H9 (cell line): ENCODE data around the gene GPC6. TPM values are rescaled to one million over a fixed set of nuclear protein-coding genes. Genes with fewer than 3 reads are reported as not detected.

Experiments used
- DNase-seq: peaks from one replicate; pipeline ENCODE4 v3.0.0-alpha.2; 2017
- H2AFZ ChIP-seq: one replicate; pipeline ENCODE4 v1.6.1; 2013; ENCODE audit warnings: mild to moderate bottlenecking, low read length, control low read depth, moderate library complexity
- H2AK5ac ChIP-seq: 2 replicates; pipeline ENCODE4 v1.6.1; 2013; ENCODE audit warnings: low read length, control low read depth, mixed read lengths; ENCODE audit not compliant: insufficient read length
- H2BK120ac ChIP-seq: one replicate; pipeline ENCODE4 v1.6.1; 2013; ENCODE audit warnings: low read depth, mild to moderate bottlenecking, low read length, control low read depth, inconsistent platforms; ENCODE audit not compliant: poor library complexity, severe bottlenecking
- H2BK12ac ChIP-seq: 2 replicates; pipeline ENCODE4 v1.6.1; 2013; ENCODE audit warnings: low read length, control low read depth, mixed read lengths, low read depth; ENCODE audit not compliant: insufficient read length
- H2BK15ac ChIP-seq: 2 replicates; pipeline ENCODE4 v1.6.1; 2013; ENCODE audit warnings: low read depth, low read length, control low read depth
- H2BK20ac ChIP-seq: one replicate; pipeline ENCODE4 v1.6.1; 2013; ENCODE audit warnings: low read depth, mild to moderate bottlenecking, low read length, control low read depth, inconsistent platforms; ENCODE audit not compliant: poor library complexity, severe bottlenecking
- H2BK5ac ChIP-seq: 2 replicates; pipeline ENCODE4 v1.6.1; 2013; ENCODE audit warnings: low read length, control low read depth, mixed read lengths; ENCODE audit not compliant: insufficient read length
- H3K14ac ChIP-seq: 2 replicates; pipeline ENCODE4 v1.6.1; 2013; ENCODE audit warnings: low read length, control low read depth; ENCODE audit not compliant: insufficient read depth
- H3K18ac ChIP-seq: 2 replicates; pipeline ENCODE4 v1.6.1; 2013; ENCODE audit warnings: low read depth, mild to moderate bottlenecking, mixed read lengths, low read length, control low read depth; ENCODE audit not compliant: insufficient read length
- H3K23ac ChIP-seq: 2 replicates; pipeline ENCODE4 v1.6.1; 2013; ENCODE audit warnings: low read length, control low read depth, mixed read lengths, low read depth; ENCODE audit not compliant: insufficient read length
- H3K23me2 ChIP-seq: 2 replicates; pipeline ENCODE4 v1.6.1; 2013; ENCODE audit warnings: low read depth, mild to moderate bottlenecking, mixed read lengths, low read length, control low read depth; ENCODE audit not compliant: insufficient read length, poor library complexity, severe bottlenecking
- H3K27ac ChIP-seq: 2 replicates; pipeline ENCODE4 v1.5.1; 2013; ENCODE audit warnings: low read length, control low read depth, mixed read lengths, low read depth; ENCODE audit not compliant: insufficient read length
- H3K27me3 ChIP-seq: 2 replicates; pipeline ENCODE4 v1.6.1; 2013; ENCODE audit warnings: low read length, control low read depth, inconsistent platforms; ENCODE audit not compliant: insufficient read depth
- H3K4ac ChIP-seq: 2 replicates; pipeline ENCODE4 v1.6.1; 2013; ENCODE audit warnings: low read depth, mild to moderate bottlenecking, control low read depth, inconsistent platforms, low read length, moderate library complexity
- H3K4me1 ChIP-seq: 2 replicates; pipeline ENCODE4 v1.6.1; 2013; ENCODE audit warnings: low read length, control low read depth, inconsistent platforms; ENCODE audit not compliant: insufficient read depth
- H3K4me2 ChIP-seq: 2 replicates; pipeline ENCODE4 v1.6.1; 2013; ENCODE audit warnings: low read length, control low read depth, mixed read lengths; ENCODE audit not compliant: insufficient read length, insufficient read depth
- H3K56ac ChIP-seq: 2 replicates; pipeline ENCODE4 v1.6.1; 2013; ENCODE audit warnings: low read depth, mild to moderate bottlenecking, mixed read lengths, low read length, control low read depth; ENCODE audit not compliant: insufficient read length
- H3K79me1 ChIP-seq: 2 replicates; pipeline ENCODE4 v1.6.1; 2013; ENCODE audit warnings: low read depth, mild to moderate bottlenecking, moderate library complexity, low read length, control low read depth, inconsistent platforms; ENCODE audit not compliant: insufficient read depth, poor library complexity, severe bottlenecking
- H3K79me2 ChIP-seq: 2 replicates; pipeline ENCODE4 v1.6.1; 2013; ENCODE audit warnings: low read length, control low read depth, inconsistent platforms; ENCODE audit not compliant: insufficient read depth
- H3K9ac ChIP-seq: 2 replicates; pipeline ENCODE4 v1.6.1; 2013; ENCODE audit warnings: low read length, control low read depth, mixed read lengths; ENCODE audit not compliant: insufficient read length; ENCODE audit errors: extremely low read depth
- H3K9me3 ChIP-seq: one replicate; pipeline ENCODE4 v1.6.1; 2013; ENCODE audit warnings: low read depth, low read length, inconsistent platforms; ENCODE audit not compliant: control insufficient read depth
- H3T11ph ChIP-seq: one replicate; pipeline ENCODE4 v1.6.1; 2013; ENCODE audit warnings: mild to moderate bottlenecking, low read length, control low read depth, inconsistent platforms
- H4K20me1 ChIP-seq: one replicate; pipeline ENCODE4 v1.6.1; 2013; ENCODE audit not compliant: control insufficient read depth, insufficient read length, insufficient read depth
- H4K5ac ChIP-seq: 2 replicates; pipeline ENCODE4 v1.6.1; 2013; ENCODE audit warnings: low read depth, mild to moderate bottlenecking, mixed read lengths, low read length, control low read depth; ENCODE audit not compliant: insufficient read length
- H4K8ac ChIP-seq: replicated peaks from 2 replicates; pipeline ENCODE4 v1.6.1; 2013; ENCODE audit warnings: low read length, control low read depth, mixed read lengths, low read depth; ENCODE audit not compliant: insufficient read length
- H4K91ac ChIP-seq: 2 replicates; pipeline ENCODE4 v1.6.1; 2013; ENCODE audit warnings: low read depth, mild to moderate bottlenecking, moderate library complexity, mixed read lengths, low read length, control low read depth; ENCODE audit not compliant: insufficient read length
- H3K27ac Mint-ChIP-seq, 3 experiments: 2 replicates in 2 of 3; 3 replicates in 1 of 3; pipeline ENCODE4 v1.8.0; 2020 to 2021; ENCODE audit warnings: mixed read lengths in 3 of 3, mild to moderate bottlenecking in 1 of 3, moderate library complexity in 1 of 3
- H3K27me3 Mint-ChIP-seq: 2 replicates; pipeline ENCODE4 v1.8.0; 2021; ENCODE audit warnings: low read depth, mild to moderate bottlenecking, moderate library complexity, mixed read lengths
- H3K36me3 Mint-ChIP-seq, 3 experiments: 2 replicates in 2 of 3; 3 replicates in 1 of 3; pipeline ENCODE4 v1.8.0; 2020 to 2021; ENCODE audit warnings: low read depth in 3 of 3, mixed read lengths in 3 of 3; ENCODE audit not compliant: insufficient read depth in 1 of 3
- H3K4me1 Mint-ChIP-seq, 2 experiments: 2 replicates each; pipeline ENCODE4 v1.8.0; 2020; ENCODE audit warnings: mixed read lengths in 2 of 2
- H3K4me3 Mint-ChIP-seq, 2 experiments: 2 replicates in 1 of 2; 3 replicates in 1 of 2; pipeline ENCODE4 v1.8.0; 2020 to 2021; ENCODE audit warnings: mild to moderate bottlenecking in 2 of 2, mixed read lengths in 2 of 2, moderate library complexity in 1 of 2
- H3K9me3 Mint-ChIP-seq, 2 experiments: 2 replicates in 1 of 2; 3 replicates in 1 of 2; pipeline ENCODE4 v1.8.0; 2020; ENCODE audit warnings: mild to moderate bottlenecking in 2 of 2, mixed read lengths in 2 of 2, moderate library complexity in 1 of 2
- total RNA-seq: library from RNA; stranded (reverse); gene quantifications from 2 replicates; pipeline ENCODE4 v1.2.1, GENCODE V29; 2021
- TF ChIP-seq, protein P1 (sequence below): fragments of 200-600 bp; sonication (generic); conservative IDR thresholded peaks from 3 replicates; pipeline ENCODE4 v1.8.0; 2021; ENCODE audit warnings: antibody characterized with exemption, mild to moderate bottlenecking

GPC6 gene
- total RNA-seq, 1 experiment from 2014 or later, result 15.6 TPM

DNA sequence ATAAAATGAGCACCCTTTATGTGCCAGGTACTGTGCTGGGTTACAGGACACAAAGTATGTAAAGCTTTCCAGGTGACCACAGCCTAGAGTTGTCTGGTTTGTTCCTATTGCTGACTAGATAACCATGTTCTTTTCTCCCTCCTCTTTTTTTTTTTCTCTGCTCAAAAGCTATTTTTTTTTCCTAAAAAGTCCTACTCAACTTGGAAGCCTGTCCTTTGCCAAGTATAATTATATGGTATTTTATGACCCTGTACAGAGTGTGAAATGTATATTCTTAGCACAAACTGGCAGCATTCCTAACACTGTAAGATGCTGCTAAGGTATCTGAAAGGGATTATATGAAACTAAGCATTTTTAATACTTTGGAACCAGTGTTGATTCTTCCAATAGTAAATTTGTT, 171.0 kb downstream of the GPC6 start:
- Histone ChIP-seq H3K23ac (no peak overlapping the region), H4K20me1 (no peaks in the 10 kb centered on the region), H3K56ac (no peak overlapping the region), H4K91ac (no peak overlapping the region), H4K5ac (no peak overlapping the region), H3K27ac (no peak overlapping the region), H3K4me2 (no peak overlapping the region), H3K27me3 (no peaks in the 10 kb centered on the region), H3K9ac (no peak overlapping the region), H3K79me2 (0 out of 2 replicates have a peak, but pooled peaks cover 2% of the 10 kb centered on the region), H3K79me1 (no peaks in the 10 kb centered on the region), H4K8ac (no peak overlapping the region), H2BK12ac (no peak overlapping the region), H2BK15ac (no peak overlapping the region), H2BK20ac (no peak overlapping the region), H3K4ac (no peak overlapping the region), H2BK5ac (no peak overlapping the region), H3K18ac (no peak overlapping the region), H3K23me2 (no peaks in the 10 kb centered on the region), H3K9me3 (no peaks in the 10 kb centered on the region), H3K14ac (no peak overlapping the region), H2BK120ac (no peak overlapping the region), H2AK5ac (no peak overlapping the region), H2AFZ (no peak overlapping the region), H3T11ph (no peak overlapping the region), H3K4me1 (no peaks in the 10 kb centered on the region; the same call in 1 of the 2 replicates)
- TF ChIP-seq, protein P1, sequence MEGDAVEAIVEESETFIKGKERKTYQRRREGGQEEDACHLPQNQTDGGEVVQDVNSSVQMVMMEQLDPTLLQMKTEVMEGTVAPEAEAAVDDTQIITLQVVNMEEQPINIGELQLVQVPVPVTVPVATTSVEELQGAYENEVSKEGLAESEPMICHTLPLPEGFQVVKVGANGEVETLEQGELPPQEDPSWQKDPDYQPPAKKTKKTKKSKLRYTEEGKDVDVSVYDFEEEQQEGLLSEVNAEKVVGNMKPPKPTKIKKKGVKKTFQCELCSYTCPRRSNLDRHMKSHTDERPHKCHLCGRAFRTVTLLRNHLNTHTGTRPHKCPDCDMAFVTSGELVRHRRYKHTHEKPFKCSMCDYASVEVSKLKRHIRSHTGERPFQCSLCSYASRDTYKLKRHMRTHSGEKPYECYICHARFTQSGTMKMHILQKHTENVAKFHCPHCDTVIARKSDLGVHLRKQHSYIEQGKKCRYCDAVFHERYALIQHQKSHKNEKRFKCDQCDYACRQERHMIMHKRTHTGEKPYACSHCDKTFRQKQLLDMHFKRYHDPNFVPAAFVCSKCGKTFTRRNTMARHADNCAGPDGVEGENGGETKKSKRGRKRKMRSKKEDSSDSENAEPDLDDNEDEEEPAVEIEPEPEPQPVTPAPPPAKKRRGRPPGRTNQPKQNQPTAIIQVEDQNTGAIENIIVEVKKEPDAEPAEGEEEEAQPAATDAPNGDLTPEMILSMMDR, result no peak
- H3K4me3 Mint-ChIP-seq, result no peak overlapping the region
- no peaks in the 10 kb centered on the region for H3K36me3 Mint-ChIP-seq
- no peaks in the 10 kb centered on the region for H3K9me3 Mint-ChIP-seq
- H3K27me3 Mint-ChIP-seq, result no peaks in the 10 kb centered on the region
- peaks cover 3 to 13% of the 10 kb centered on the region in 2 experiments; a peak in 2 of 4 replicates for H3K4me1 Mint-ChIP-seq
- no peak overlapping the region for H3K27ac Mint-ChIP-seq
- no peak for DNase-seq
